Mesenchymal stem cell (in vitro differentiated cells and primary cell): ENCODE data around the gene EEF2KMT.
"Not testable (repeated sequence)": the region's sequence is repeated elsewhere in the genome, so short reads cannot be mapped to it uniquely, and the experiment has no call there.

Experiments used
- DNase-seq: peaks from one replicate; pipeline ENCODE4 v3.0.0-alpha.2; 2013
- H2AFZ ChIP-seq: one replicate; pipeline ENCODE4 v1.6.1; 2013; ENCODE audit warnings: low read depth, mild to moderate bottlenecking, control low read depth, inconsistent platforms, low read length, moderate library complexity
- H2AK5ac ChIP-seq: 2 replicates; pipeline ENCODE4 v1.6.1; 2013; ENCODE audit warnings: low read length, moderate library complexity, mild to moderate bottlenecking, inconsistent platforms; ENCODE audit not compliant: severe bottlenecking
- H2BK120ac ChIP-seq: one replicate; pipeline ENCODE4 v1.6.1; 2013; ENCODE audit warnings: low read depth, mild to moderate bottlenecking, inconsistent platforms, low read length, moderate library complexity
- H2BK12ac ChIP-seq, 2 experiments: one replicate each; pipeline ENCODE4 v1.6.1; 2013; ENCODE audit warnings: inconsistent platforms in 2 of 2, low read length in 2 of 2, mild to moderate bottlenecking in 2 of 2, moderate library complexity in 2 of 2, control low read depth in 1 of 2
- H2BK15ac ChIP-seq: one replicate; pipeline ENCODE4 v1.6.1; 2013; ENCODE audit warnings: mild to moderate bottlenecking, low read depth, inconsistent platforms; ENCODE audit not compliant: poor library complexity, severe bottlenecking
- H2BK5ac ChIP-seq: 2 replicates; pipeline ENCODE4 v1.6.1; 2013; ENCODE audit warnings: low read depth, mild to moderate bottlenecking, low read length, control low read depth, inconsistent platforms; ENCODE audit not compliant: poor library complexity, severe bottlenecking
- H3K14ac ChIP-seq, 2 experiments: one replicate each; pipeline ENCODE4 v1.6.1; 2013; ENCODE audit warnings: inconsistent platforms in 2 of 2, low read length in 2 of 2, control low read depth in 1 of 2, mild to moderate bottlenecking in 1 of 2, moderate library complexity in 1 of 2
- H3K18ac ChIP-seq, 2 experiments: one replicate each; pipeline ENCODE4 v1.6.1; 2013; ENCODE audit warnings: inconsistent platforms in 2 of 2, low read length in 2 of 2, control low read depth in 1 of 2, low read depth in 1 of 2, mild to moderate bottlenecking in 1 of 2
- H3K23ac ChIP-seq, 2 experiments: one replicate each; pipeline ENCODE4 v1.6.1; 2013; ENCODE audit warnings: inconsistent platforms in 2 of 2, low read length in 2 of 2, mild to moderate bottlenecking in 2 of 2, moderate library complexity in 2 of 2, control low read depth in 1 of 2
- H3K27ac ChIP-seq: 2 replicates; pipeline ENCODE4 v1.5.1; 2013; ENCODE audit warnings: mild to moderate bottlenecking, moderate library complexity, low read length, control low read depth, inconsistent platforms; ENCODE audit not compliant: poor library complexity, severe bottlenecking
- H3K27me3 ChIP-seq, 2 experiments: 2 replicates each; pipeline versions ENCODE4 v1.6.1 to v1.7.0; 2013; ENCODE audit warnings: low read length in 2 of 2, mild to moderate bottlenecking in 2 of 2, moderate library complexity in 2 of 2, control low read depth in 1 of 2, inconsistent platforms in 1 of 2; ENCODE audit not compliant: control insufficient read depth in 1 of 2, insufficient read depth in 1 of 2
- H3K36me3 ChIP-seq, 2 experiments: 2 replicates each; pipeline versions ENCODE4 v1.6.1 to v1.7.0; 2013; ENCODE audit warnings: low read length in 2 of 2, control low read depth in 1 of 2, inconsistent platforms in 1 of 2, low read depth in 1 of 2, mild to moderate bottlenecking in 1 of 2; ENCODE audit not compliant: insufficient read depth in 2 of 2, control insufficient read depth in 1 of 2
- H3K4ac ChIP-seq, 2 experiments: one replicate each; pipeline ENCODE4 v1.6.1; 2013; ENCODE audit warnings: inconsistent platforms in 2 of 2, low read length in 2 of 2, mild to moderate bottlenecking in 2 of 2, moderate library complexity in 2 of 2, control low read depth in 1 of 2, low read depth in 1 of 2
- H3K4me1 ChIP-seq: 2 replicates; pipeline ENCODE4 v1.6.1; 2013; ENCODE audit warnings: low read depth, low read length, control low read depth; ENCODE audit not compliant: control insufficient read depth, insufficient read depth
- H3K4me2 ChIP-seq: 2 replicates; pipeline ENCODE4 v1.6.1; 2013; ENCODE audit warnings: low read length, mild to moderate bottlenecking, inconsistent platforms; ENCODE audit not compliant: poor library complexity, severe bottlenecking
- H3K4me3 ChIP-seq, 2 experiments: 2 replicates each; pipeline versions ENCODE4 v1.5.1 to v1.7.0; 2013; ENCODE audit warnings: low read length in 2 of 2, mild to moderate bottlenecking in 2 of 2, control low read depth in 1 of 2, low read depth in 1 of 2; ENCODE audit not compliant: insufficient read depth in 1 of 2
- H3K79me1 ChIP-seq: replicated peaks from 2 replicates; pipeline ENCODE4 v1.6.1; 2013; ENCODE audit warnings: mild to moderate bottlenecking, control low read depth, low read length, inconsistent platforms; ENCODE audit not compliant: poor library complexity, severe bottlenecking
- H3K9ac ChIP-seq: 2 replicates; pipeline ENCODE4 v1.7.0; 2013; ENCODE audit warnings: mild to moderate bottlenecking, low read length, moderate library complexity
- H3K9me3 ChIP-seq: 2 replicates; pipeline ENCODE4 v1.7.0; 2013; ENCODE audit warnings: mild to moderate bottlenecking, low read length; ENCODE audit not compliant: control insufficient read depth
- H4K8ac ChIP-seq: one replicate; pipeline ENCODE4 v1.6.1; 2013; ENCODE audit warnings: inconsistent platforms, mild to moderate bottlenecking, low read length, moderate library complexity
- H4K91ac ChIP-seq: one replicate; pipeline ENCODE4 v1.6.1; 2013; ENCODE audit warnings: mild to moderate bottlenecking, low read length, inconsistent platforms
- WGBS: methylation state at CpG from one replicate; pipeline ENCODE4 v1.1.7; 2013; ENCODE audit warnings: mixed read lengths; 5-methylcytosine and 5-hydroxymethylcytosine counted together

Gene EEF2KMT

DNA sequence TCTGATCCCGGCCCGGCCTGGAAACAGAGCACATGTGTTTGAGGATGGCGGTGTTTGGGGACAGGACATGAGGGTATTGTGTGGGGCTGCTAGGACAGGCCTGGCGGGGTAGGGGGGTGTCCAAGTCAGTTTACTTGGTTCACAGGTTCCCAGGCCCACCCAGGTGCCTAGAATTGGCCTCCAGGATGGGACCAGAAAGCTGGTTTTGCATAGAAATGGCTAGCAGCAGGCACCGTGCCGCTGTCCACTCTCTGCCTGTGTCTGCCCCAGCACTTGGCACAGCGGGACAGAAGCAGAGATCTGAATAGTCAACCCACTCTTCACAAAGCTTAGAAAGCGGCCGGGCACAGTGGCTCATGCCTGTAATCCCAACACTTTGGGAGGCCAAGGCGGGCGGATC, 11.9 kb downstream of the EEF2KMT start:
- not testable (repeated sequence) for H3K4me3 ChIP-seq, H2BK12ac ChIP-seq, H2BK15ac ChIP-seq, H2BK5ac ChIP-seq, H2BK120ac ChIP-seq, H3K23ac ChIP-seq, H2AFZ ChIP-seq, H3K4me2 ChIP-seq, H4K91ac ChIP-seq, DNase-seq, H3K9ac ChIP-seq, H3K4ac ChIP-seq, H3K27me3 ChIP-seq, H3K14ac ChIP-seq, H3K18ac ChIP-seq, H3K79me1 ChIP-seq, H2AK5ac ChIP-seq, H3K9me3 ChIP-seq, H3K27ac ChIP-seq, H4K8ac ChIP-seq, H3K4me1 ChIP-seq
- H3K36me3 ChIP-seq: peaks cover 35 to 64% of the 10 kb centered on the region in 2 experiments
- 94% methylated on average over 9 of the region's 11 CpGs for WGBS

- not testable (repeated sequence) for H3K23ac ChIP-seq, H2AFZ ChIP-seq, H3K9ac ChIP-seq, H2BK120ac ChIP-seq, H2BK15ac ChIP-seq, H3K18ac ChIP-seq, H2BK5ac ChIP-seq, H3K27me3 ChIP-seq, H3K79me1 ChIP-seq, H3K9me3 ChIP-seq, H3K4me2 ChIP-seq, H3K4me1 ChIP-seq, H2AK5ac ChIP-seq, H4K8ac ChIP-seq, H3K27ac ChIP-seq, H2BK12ac ChIP-seq, H3K14ac ChIP-seq, H3K4me3 ChIP-seq, H4K91ac ChIP-seq, H3K4ac ChIP-seq
- peak; percentile 66 for DNase-seq
- peaks cover 32 to 64% of the 10 kb centered on the region in 2 experiments for H3K36me3 ChIP-seq
- 60% methylated on average over 10 of the region's 10 CpGs for WGBS
Measured at GRCh38 chr16:5084802-5085201, 12.8 kb downstream of the EEF2KMT start.

- not testable (repeated sequence) for H3K4me3 ChIP-seq, H2AFZ ChIP-seq, H4K91ac ChIP-seq, H3K23ac ChIP-seq, H3K9ac ChIP-seq, H2BK15ac ChIP-seq, H3K27ac ChIP-seq, H3K14ac ChIP-seq, H2BK120ac ChIP-seq, DNase-seq, H2AK5ac ChIP-seq, H3K27me3 ChIP-seq, H2BK12ac ChIP-seq, H3K4me2 ChIP-seq, H3K4ac ChIP-seq, H4K8ac ChIP-seq, H3K9me3 ChIP-seq, H3K4me1 ChIP-seq, H2BK5ac ChIP-seq, H3K18ac ChIP-seq, H3K79me1 ChIP-seq
- 87% methylated on average over 9 of the region's 11 CpGs for WGBS
- peaks cover 34 to 60% of the 10 kb centered on the region in 2 experiments for H3K36me3 ChIP-seq
Measured at GRCh38 chr16:5084099-5084731, 13.4 kb downstream of the EEF2KMT start.

- H3K27me3 ChIP-seq, H3K4me3 ChIP-seq, H2BK120ac ChIP-seq, H3K4ac ChIP-seq, H3K9me3 ChIP-seq, H3K4me1 ChIP-seq, H2BK12ac ChIP-seq, H3K4me2 ChIP-seq, H2BK15ac ChIP-seq, H3K23ac ChIP-seq, H3K9ac ChIP-seq, DNase-seq, H2BK5ac ChIP-seq, H4K8ac ChIP-seq, H2AK5ac ChIP-seq, H2AFZ ChIP-seq, H4K91ac ChIP-seq, H3K27ac ChIP-seq, H3K79me1 ChIP-seq, H3K14ac ChIP-seq, H3K18ac ChIP-seq: not testable (repeated sequence)
- peaks cover 34 to 60% of the 10 kb centered on the region in 2 experiments for H3K36me3 ChIP-seq
- WGBS: 97% methylated on average over 9 of the region's 9 CpGs
Measured at GRCh38 chr16:5083646-5084045, 13.9 kb downstream of the EEF2KMT start.
